Fibroblast of skin of left quadriceps (primary cell): ENCODE results near the gene OSBPL2.

Experiments used
- DNase-seq, 2 experiments: peaks; one replicate each; pipeline ENCODE4 v3.0.0-alpha.2; 2013; ENCODE audit warnings: low read depth in 2 of 2

OSBPL2 gene

DNA sequence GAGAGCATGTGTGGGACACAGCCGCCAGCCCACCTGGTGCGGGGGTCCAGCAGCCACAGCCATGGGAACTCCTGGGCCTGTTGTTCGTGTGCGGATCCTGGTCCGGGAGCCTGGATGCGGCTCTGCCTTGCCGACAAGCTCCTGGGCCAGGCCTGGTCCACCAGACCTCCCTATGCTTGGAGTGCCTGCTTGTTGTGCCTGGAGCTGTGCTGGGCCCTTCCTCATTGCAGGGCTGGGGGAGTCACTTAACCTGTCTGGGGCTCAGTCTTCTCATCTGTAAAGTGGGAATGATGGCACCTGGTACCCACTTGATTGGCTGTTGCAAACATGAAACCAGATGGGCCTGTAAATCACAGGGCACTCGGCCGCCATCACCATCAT lies 2.6 kb upstream of the OSBPL2 start:
- DNase-seq, result no peak

DNA sequence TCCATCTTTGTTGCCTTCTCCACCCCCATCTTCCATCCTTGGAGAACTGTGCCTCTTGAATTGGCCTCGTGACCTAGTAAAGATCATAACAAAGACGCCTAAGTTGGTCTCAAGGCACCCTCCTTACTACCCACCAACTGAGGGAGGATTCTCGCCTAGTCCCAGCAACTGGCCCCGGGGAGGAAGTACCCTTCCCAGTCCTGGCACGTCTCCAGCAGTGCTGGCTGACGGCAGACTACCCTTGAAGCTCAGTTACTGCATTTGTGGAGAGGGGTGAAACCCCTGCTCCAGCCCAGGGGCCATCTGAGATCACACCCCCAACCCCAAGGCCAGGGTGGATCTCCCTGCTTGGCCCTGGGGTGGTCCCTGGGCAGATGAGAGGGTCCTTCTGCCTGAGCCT lies 2.1 kb upstream of the OSBPL2 start:
- DNase-seq, result no peak

DNA sequence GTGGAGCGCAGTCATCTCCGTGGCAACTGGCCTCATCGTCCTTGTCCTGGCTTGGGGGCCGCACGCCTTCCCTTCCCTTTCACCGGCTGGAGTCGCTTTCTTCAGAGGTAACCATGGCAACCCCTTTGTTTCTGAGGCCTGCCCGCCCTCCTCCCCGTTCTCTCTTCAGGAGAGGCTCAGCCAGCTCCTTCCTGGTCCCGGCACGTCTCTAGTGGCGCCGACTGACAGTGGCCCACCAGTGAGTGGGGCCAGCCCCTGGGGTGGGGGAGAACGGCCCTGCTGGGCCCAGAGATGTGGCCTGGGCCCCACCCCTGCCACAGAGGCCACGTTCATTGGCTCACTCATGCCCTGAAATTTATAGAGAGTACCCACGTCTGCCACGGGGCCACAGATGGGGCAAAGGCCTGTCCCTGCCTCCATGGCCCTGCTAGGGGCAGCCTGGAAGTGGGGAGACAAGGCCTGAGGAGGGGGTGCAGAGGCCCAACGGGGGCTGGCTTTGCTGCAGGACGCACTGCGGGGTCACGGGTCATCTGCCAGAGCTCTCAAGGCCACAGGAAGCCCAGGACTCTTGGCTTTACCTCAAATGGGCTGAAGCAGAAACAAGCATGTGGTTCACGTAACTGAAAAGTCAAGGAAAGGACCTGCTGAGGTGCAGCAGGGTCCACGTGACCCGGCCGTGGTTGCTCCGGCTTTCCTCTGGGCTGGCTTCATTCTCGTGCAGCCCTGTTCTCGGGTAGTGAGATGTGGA lies 1.4 kb upstream of the OSBPL2 start:
- DNase-seq, result no peak

GRCh38 chr20:62237514-62237800 lies 864 bp upstream of the OSBPL2 start:
- DNase-seq, result no peak

- DNase-seq, result no peak
These were observed 402 bp downstream of the OSBPL2 start for GRCh38 chr20:62238569-62239277.

DNA sequence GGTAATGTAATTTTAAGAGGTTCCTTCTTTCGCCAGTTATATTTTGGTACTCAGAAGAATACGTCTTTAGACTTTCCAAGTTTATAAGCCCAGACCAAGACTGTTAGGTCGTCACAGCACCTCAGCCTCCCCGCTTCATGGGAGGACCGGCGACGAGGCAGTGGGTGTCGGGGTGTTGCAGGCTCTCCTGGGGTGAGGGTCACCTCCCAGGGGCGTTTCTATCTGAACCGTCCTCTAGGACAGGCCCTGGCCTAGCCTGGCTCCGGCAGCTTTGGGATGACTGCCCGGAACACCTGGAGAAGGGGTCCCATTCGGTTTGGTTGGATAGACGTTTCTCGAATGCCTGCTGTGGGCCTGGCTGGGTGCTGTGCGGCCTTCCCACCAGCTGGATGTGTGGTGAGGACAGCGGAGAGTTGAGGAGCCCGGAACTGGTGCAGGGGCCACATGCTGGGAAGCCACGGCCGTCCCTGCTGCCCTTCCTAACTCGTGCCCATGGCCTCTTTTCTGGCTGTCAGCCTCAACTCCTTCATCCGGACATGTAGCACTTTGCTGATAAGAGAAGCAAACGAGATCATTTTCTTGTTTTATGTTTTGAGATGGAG lies 1.1 kb downstream of the OSBPL2 start:
- no peak for DNase-seq

GRCh38 chr20:62240020-62240685 lies 1.8 kb downstream of the OSBPL2 start:
- DNase-seq, result no peak

DNA sequence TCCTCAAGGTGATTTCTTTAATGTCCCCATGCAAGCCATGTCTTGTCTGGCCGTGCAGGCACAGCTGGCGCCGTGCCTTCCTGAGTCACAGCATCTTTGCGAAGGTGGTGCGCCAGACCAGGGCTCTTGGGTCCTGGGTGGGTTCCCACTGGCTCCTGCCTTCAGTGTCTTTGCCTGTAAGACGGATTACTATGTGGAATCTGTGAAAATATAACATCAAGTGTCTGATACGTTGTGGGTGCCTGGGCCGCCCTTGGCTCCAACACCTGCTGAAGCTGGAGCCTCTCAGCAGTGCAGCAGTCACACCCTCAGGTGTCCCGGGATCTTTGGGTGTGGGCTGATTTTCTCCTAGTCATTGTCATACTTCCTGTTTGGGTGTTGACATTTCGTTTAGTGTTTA lies 3.2 kb downstream of the OSBPL2 start:
- DNase-seq, result no peak

GRCh38 chr20:62242176-62242575 lies 3.9 kb downstream of the OSBPL2 start:
- DNase-seq, result no peak

DNA sequence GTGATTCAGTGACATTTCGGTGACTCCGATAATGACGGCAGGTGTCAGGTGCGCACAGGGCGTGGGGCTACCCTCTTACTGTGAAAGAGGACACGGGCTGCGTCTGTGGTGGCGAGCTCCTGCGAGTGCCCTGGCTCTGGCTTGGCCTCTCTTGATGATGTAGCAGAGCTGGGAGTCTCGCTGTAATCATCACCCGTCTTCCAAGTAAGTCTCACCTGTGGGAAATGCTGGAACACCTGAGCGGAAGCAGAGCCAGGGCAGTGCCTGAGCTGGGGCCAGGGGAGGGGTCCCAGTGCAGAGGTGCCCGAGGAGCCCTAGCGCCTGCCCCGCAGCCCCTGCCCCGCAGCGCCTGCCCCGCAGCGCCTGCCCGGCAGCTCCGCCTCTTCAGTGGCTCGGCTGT lies 4.8 kb downstream of the OSBPL2 start:
- no peak for DNase-seq

GRCh38 chr20:62243906-62244515 lies 5.7 kb downstream of the OSBPL2 start:
- DNase-seq, result no peak

- DNase-seq, result no peak
These were observed 6.4 kb downstream of the OSBPL2 start for GRCh38 chr20:62244644-62245108.

GRCh38 chr20:62245911-62246280 lies 7.6 kb downstream of the OSBPL2 start:
- DNase-seq, result no peak

- no peak for DNase-seq
These were observed 8.1 kb downstream of the OSBPL2 start for GRCh38 chr20:62246431-62246830.

- DNase-seq, result no peak
These were observed 8.7 kb downstream of the OSBPL2 start for GRCh38 chr20:62246872-62247652.

DNA sequence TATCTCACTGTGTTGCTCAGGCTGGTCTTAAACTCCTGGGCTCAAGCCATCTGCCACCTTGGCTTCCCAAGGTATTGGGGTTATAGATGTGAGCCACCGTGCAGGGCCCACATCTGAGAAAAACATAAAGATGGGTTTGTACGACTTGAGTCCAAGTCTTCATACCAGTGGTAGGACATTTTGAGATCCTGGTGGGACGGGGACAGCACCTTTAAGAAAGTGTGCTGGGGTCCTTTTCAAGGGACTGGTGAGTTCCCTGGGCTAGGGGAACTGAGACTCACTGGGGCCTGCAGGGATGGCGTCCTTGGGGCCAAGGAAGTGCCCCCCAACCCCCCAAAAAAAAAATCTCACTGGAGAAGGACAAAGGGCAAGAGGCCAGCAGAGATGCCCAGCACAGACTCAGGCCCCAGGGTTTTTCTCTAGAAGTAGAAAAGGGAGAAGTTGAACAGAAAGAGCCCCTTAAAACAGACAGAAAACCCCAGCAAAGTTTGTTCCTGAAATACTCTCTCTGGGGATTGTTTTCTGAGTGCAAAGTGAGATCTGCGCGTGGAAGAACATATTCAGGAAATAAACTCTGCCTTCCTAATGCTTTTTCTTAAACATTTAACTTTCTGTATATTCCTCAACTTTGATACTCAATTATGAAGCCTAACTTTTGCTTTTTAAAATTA lies 10.7 kb downstream of the OSBPL2 start:
- no peak for DNase-seq

DNA sequence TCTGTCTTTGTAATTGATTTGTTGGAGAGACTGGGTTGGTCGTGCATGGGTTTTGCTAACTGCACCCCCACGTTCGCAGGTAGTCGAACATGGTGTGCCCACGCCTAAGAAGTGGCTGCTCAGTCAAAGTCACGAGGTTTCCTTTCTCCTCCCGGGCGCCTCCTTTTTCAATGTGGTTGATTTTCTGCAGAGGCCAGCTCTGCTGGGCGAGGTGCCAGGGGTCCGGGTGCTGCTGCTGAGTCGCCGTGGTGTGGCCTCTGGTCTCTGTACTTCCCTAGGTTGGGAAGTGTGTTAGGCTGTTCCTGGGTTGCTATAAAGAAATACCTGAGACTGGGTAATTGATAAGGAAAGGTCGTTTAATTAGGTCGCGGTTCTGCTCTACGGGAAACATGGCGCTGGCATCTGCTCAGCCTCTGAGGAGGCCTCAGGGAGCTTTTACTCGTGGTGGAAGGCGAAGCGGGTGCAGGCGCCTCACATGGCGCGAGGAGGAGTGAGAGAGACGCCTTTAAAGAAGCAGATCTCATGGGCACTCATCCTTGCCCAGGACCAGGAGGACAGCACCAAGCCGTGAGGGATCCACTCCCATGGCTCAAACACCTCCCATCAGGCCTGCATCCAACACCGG lies 14.1 kb downstream of the OSBPL2 start:
- DNase-seq, result no peak

- no peak for DNase-seq
These were observed 15.1 kb downstream of the OSBPL2 start for GRCh38 chr20:62253398-62253797.

DNA sequence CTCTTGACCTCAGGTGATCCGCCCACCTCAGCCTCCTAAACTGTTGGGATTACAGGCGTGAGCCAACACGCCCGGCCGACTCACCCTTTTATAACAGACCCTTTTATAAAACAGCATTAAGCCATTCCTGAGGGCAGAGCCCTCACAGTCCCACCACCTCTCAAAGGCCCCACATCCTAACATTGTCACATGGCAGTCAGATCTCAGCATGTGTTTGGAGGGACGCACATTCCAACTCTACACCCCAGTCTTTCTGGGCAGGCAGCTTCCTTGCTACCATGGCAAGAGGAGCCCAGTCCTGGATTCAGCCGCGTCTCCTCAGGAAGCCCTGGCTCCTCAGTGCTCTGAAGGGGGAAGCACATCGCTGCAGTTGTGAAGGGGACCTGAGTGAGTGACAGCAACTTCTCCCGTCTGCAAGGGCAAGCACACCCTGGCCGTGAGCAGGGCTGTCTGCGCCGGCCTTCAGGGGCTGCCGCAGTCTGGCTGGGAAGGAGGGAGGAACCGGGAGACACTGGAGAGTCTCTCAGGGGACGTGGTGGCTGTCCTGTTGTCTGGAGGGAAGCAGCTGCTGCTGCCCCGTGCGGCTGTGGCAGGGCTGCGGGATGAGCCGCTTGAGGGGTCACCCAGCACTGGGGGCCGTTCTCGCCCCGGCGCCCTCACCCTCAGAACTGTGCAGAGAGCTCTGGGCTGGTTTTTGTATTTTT lies 15.9 kb downstream of the OSBPL2 start:
- DNase-seq, result no peak

DNA sequence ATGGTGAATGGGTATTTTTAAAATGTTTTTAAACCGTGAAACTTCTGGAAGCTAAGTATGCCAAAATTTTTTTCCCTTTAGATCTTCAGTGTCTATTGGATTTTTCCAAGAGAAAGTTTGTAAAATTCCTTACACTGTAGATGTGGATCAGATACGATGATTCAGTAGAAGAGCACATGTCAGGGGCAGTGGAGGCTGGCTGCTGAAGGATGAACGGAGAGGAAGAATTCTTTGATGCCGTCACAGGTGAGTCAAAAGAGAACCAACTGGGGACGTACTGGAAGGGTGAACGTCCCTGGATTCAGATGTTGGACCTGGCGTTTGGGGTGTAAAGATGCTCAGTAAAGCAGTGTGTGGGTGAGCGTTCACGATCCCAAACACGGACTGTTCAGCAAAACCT lies 17.7 kb downstream of the OSBPL2 start:
- DNase-seq, result no peak
